HepG2 (cell line): ENCODE data around the gene URGCP. TPM values are rescaled to one million over a fixed set of nuclear protein-coding genes. Genes with fewer than 3 reads are reported as not detected.

Source experiments
- ETS1 ChIP-seq: sonication (generic); formaldehyde crosslinking; IDR thresholded peaks from 2 replicates; pipeline ENCODE4 v1.4.0; 2020; ENCODE audit warnings: missing genetic modification reagents
- FOSL2 ChIP-seq: sonication (generic); formaldehyde crosslinking; IDR thresholded peaks from 2 replicates; pipeline ENCODE4 v1.4.0; 2020; ENCODE audit warnings: missing genetic modification reagents
- FOXM1 ChIP-seq: sonication (generic); formaldehyde crosslinking; IDR thresholded peaks from 2 replicates; pipeline ENCODE4 v1.5.0; 2020; ENCODE audit warnings: missing genetic modification reagents
- KAT2B ChIP-seq: fragments of 150-350 bp; IDR thresholded peaks from 2 replicates; pipeline ENCODE4 v1.6.1; 2014; ENCODE audit warnings: low read depth, low read length, borderline replicate concordance
- MAZ ChIP-seq, 2 experiments: sonication (generic) in 1 of 2; formaldehyde crosslinking in 1 of 2; IDR thresholded peaks; 2 replicates each; pipeline versions ENCODE4 v1.5.0 to v1.6.1; 2012 to 2020; ENCODE audit warnings: low read depth in 2 of 2, mild to moderate bottlenecking in 2 of 2, borderline replicate concordance in 1 of 2, improper control_type of control experiment in 1 of 2, low read length in 1 of 2, missing genetic modification reagents in 1 of 2, moderate library complexity in 1 of 2
- NR2F6 ChIP-seq, 2 experiments: IDR thresholded peaks; 2 replicates each; pipeline ENCODE4 v1.6.1; 2016; ENCODE audit warnings: antibody characterized with exemption in 1 of 2, mild to moderate bottlenecking in 1 of 2
- RBM22 ChIP-seq: fragments of 200-400 bp; formaldehyde crosslinking; optimal IDR thresholded peaks from 2 replicates; pipeline ENCODE3; 2017; ENCODE audit warnings: mild to moderate bottlenecking, low read length, moderate library complexity
- RFXANK ChIP-seq: IDR thresholded peaks from 2 replicates; pipeline ENCODE4 v1.6.1; 2016
- TERF1 ChIP-seq: sonication (generic); formaldehyde crosslinking; IDR thresholded peaks from 2 replicates; pipeline ENCODE4 v1.8.0; 2022; ENCODE audit warnings: mild to moderate bottlenecking, missing genetic modification reagents, moderate library complexity
- ZNF230 ChIP-seq: sonication (generic); formaldehyde crosslinking; IDR thresholded peaks from 2 replicates; pipeline ENCODE4 v1.4.0; 2020; ENCODE audit warnings: mild to moderate bottlenecking, missing genetic modification reagents
- ZNF660 ChIP-seq: sonication (generic); formaldehyde crosslinking; IDR thresholded peaks from 2 replicates; pipeline ENCODE4 v1.5.1; 2020; ENCODE audit warnings: mild to moderate bottlenecking, low read depth, missing genetic modification reagents, borderline replicate concordance
- polyA plus RNA-seq, 8 experiments: library from polyadenylated mRNA; depleted of rRNA in 3 of 8; stranded (reverse) in 7 of 8; unstranded in 1 of 8; fragments of >200 nt; fragmentation: Illumina TruSeq in 4 of 8; extraction: Trizol in 4 of 8; gene quantifications; 2 replicates each; pipeline versions ENCODE4 v1.2.1 to v1.2.3, GENCODE V29; 2011 to 2016; ENCODE audit warnings: low read depth in 4 of 8, missing spikeins in 1 of 8, mixed read lengths in 1 of 8; ENCODE audit not compliant: insufficient read depth in 1 of 8
- total RNA-seq, 5 experiments: library from RNA; depleted of rRNA; stranded (reverse); fragments of >200 nt; fragmentation: Illumina TruSeq; extraction: Trizol; gene quantifications; 2 replicates each; pipeline ENCODE4 v1.2.3, GENCODE V29; 2016; ENCODE audit warnings: low read depth in 1 of 5
- TF ChIP-seq, protein P1 (sequence below): sonication (generic); formaldehyde crosslinking; conservative IDR thresholded peaks from 2 replicates; pipeline ENCODE4 v1.8.0; 2022; ENCODE audit warnings: low read depth, missing genetic modification reagents
- TF ChIP-seq, protein P2 (sequence below), 2 experiments: fragments of 450-650 bp in 1 of 2; sonication (generic) in 1 of 2; formaldehyde crosslinking in 1 of 2; IDR thresholded peaks; 2 replicates each; pipeline versions ENCODE4 v1.6.1 to v1.8.0; 2016 to 2022; ENCODE audit warnings: antibody characterized with exemption in 1 of 2, mild to moderate bottlenecking in 1 of 2, missing genetic modification reagents in 1 of 2

The URGCP gene
- total and polyA plus RNA-seq, 2 of the 13 experiments (the other 11 are each of a cell fraction or from before 2014, with no cell fraction given) = 22.3 to 25.8 TPM

DNA sequence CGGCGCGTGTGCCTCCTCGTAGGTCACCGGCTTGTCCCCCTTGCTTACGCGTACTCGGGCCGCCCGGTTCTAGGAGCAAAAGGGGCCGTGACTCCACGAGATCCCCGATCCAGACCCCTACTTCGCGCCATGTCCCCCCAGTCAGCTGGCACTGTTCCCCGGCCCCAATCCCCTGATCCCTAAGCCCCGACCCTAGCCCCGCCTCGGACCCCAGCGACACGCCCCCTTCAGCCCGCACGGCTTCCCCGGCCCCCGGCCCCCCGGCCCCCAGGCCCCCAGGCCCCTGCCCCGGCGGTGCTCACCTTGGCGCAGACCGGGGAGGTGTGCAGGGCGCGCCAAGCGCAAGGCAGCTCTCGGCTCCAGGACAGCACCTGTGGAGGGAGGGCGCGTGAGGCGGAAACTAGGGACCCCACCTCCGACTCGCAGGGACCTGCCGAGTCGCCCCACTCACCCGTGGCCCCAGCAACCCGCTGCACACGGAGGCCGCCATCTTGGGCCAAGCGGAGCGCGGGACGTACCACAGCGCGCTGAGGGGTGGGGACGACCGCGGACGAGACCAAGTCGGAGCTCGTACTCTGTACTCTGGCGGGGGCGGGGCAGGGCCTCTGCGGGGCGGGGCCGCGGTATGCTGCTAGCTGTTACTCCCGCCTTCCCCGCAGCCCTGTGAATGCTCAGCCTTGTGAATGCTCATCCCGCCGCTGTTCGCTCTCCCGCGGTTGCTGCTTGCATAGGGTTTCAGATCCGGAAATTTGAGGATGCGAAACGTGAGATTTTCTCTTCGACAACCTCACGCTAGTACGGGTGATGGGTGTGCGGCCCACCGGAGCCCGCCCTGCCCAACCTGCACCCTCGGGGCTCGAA, 37.2 kb downstream of the URGCP start, which contains the start of gene MRPS24 (continued):
- TF ChIP-seq, protein P1, sequence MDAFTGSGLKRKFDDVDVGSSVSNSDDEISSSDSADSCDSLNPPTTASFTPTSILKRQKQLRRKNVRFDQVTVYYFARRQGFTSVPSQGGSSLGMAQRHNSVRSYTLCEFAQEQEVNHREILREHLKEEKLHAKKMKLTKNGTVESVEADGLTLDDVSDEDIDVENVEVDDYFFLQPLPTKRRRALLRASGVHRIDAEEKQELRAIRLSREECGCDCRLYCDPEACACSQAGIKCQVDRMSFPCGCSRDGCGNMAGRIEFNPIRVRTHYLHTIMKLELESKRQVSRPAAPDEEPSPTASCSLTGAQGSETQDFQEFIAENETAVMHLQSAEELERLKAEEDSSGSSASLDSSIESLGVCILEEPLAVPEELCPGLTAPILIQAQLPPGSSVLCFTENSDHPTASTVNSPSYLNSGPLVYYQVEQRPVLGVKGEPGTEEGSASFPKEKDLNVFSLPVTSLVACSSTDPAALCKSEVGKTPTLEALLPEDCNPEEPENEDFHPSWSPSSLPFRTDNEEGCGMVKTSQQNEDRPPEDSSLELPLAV (CRISPR knock-in tag) = no peak
- TF ChIP-seq KAT2B (no peak), ZNF660 (no peak), ZNF230 (CRISPR knock-in tag) (no peak), RBM22 (no peak), NR2F6 (IDR thresholded peaks at IDR 0.05) (peak; percentile 16; the same call in 1 of the 2 replicates), NR2F6 (CRISPR knock-in tag; IDR thresholded peaks at IDR 0.05) (peak; percentile 54; the same call in 1 of the 2 replicates), ETS1 (CRISPR knock-in tag) (no peak), FOSL2 (CRISPR knock-in tag) (peak; percentile 36; the same call in 1 of the 2 replicates), TERF1 (CRISPR knock-in tag) (no peak), MAZ (IDR thresholded peaks at IDR 0.05; ENCODE audit: borderline replicate concordance, low read depth, low read length) (peak; percentile 82), MAZ (CRISPR knock-in tag; IDR thresholded peaks at IDR 0.05; ENCODE audit: low read depth) (peak; percentile 95), RFXANK (CRISPR knock-in tag) (no peak), FOXM1 (CRISPR knock-in tag) (no peak)
- TF ChIP-seq, protein P2, sequence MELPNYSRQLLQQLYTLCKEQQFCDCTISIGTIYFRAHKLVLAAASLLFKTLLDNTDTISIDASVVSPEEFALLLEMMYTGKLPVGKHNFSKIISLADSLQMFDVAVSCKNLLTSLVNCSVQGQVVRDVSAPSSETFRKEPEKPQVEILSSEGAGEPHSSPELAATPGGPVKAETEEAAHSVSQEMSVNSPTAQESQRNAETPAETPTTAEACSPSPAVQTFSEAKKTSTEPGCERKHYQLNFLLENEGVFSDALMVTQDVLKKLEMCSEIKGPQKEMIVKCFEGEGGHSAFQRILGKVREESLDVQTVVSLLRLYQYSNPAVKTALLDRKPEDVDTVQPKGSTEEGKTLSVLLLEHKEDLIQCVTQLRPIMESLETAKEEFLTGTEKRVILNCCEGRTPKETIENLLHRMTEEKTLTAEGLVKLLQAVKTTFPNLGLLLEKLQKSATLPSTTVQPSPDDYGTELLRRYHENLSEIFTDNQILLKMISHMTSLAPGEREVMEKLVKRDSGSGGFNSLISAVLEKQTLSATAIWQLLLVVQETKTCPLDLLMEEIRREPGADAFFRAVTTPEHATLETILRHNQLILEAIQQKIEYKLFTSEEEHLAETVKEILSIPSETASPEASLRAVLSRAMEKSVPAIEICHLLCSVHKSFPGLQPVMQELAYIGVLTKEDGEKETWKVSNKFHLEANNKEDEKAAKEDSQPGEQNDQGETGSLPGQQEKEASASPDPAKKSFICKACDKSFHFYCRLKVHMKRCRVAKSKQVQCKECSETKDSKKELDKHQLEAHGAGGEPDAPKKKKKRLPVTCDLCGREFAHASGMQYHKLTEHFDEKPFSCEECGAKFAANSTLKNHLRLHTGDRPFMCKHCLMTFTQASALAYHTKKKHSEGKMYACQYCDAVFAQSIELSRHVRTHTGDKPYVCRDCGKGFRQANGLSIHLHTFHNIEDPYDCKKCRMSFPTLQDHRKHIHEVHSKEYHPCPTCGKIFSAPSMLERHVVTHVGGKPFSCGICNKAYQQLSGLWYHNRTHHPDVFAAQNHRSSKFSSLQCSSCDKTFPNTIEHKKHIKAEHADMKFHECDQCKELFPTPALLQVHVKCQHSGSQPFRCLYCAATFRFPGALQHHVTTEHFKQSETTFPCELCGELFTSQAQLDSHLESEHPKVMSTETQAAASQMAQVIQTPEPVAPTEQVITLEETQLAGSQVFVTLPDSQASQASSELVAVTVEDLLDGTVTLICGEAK (IDR thresholded peaks at IDR 0.05) = no peak
- TF ChIP-seq, protein P2 (CRISPR knock-in tag; IDR thresholded peaks at IDR 0.05) = peak; percentile 71
